Activated T-cell treated with anti-CD3 and anti-CD28 coated beads, Interleukin-2, amount 50 U/mL, for 48 hours (primary cell): Measurements from ENCODE around the gene DCAF5.

Source experiments
- DNase-seq, 2 experiments: peaks; one replicate each; pipeline ENCODE4 v3.0.0-alpha.2; 2020

DCAF5 gene

GRCh38 chr14:69139743-69140142 is 13.2 kb downstream of the DCAF5 start:
- no peak for DNase-seq

GRCh38 chr14:69137843-69138535 is 14.9 kb downstream of the DCAF5 start:
- peak in 1 of 2 experiments; percentile 33 for DNase-seq

GRCh38 chr14:69137416-69137815 is 15.5 kb downstream of the DCAF5 start:
- no peak for DNase-seq

GRCh38 chr14:69135133-69135532 is 17.8 kb downstream of the DCAF5 start:
- DNase-seq = no peak

- DNase-seq = peak in 1 of 2 experiments; percentile 26
Observed at GRCh38 chr14:69133206-69134125, 19.5 kb downstream of the DCAF5 start.

GRCh38 chr14:69132513-69133181 is 20.3 kb downstream of the DCAF5 start:
- no peak for DNase-seq

GRCh38 chr14:69131176-69131575 is 21.7 kb downstream of the DCAF5 start:
- DNase-seq = no peak

GRCh38 chr14:69129264-69129880 is 23.5 kb downstream of the DCAF5 start:
- peak; percentile 67 to 71 for DNase-seq

- DNase-seq = no peak
Observed at GRCh38 chr14:69118305-69118704, 34.6 kb downstream of the DCAF5 start.

- no peak for DNase-seq
Observed at GRCh38 chr14:69117020-69117767, 35.7 kb downstream of the DCAF5 start.

GRCh38 chr14:69115407-69116185 is 37.3 kb downstream of the DCAF5 start:
- no peak for DNase-seq

- no peak for DNase-seq
Observed at GRCh38 chr14:69114763-69115162, 38.2 kb downstream of the DCAF5 start.

- DNase-seq = no peak
Observed at GRCh38 chr14:69108358-69108757, 44.6 kb downstream of the DCAF5 start.

GRCh38 chr14:69107407-69108003 is 45.4 kb downstream of the DCAF5 start:
- DNase-seq = peak in 1 of 2 experiments; percentile 34

GRCh38 chr14:69106451-69106850 is 46.5 kb downstream of the DCAF5 start:
- no peak for DNase-seq

- DNase-seq = no peak
Observed at GRCh38 chr14:69105326-69105725, 47.6 kb downstream of the DCAF5 start.

GRCh38 chr14:69101331-69101826 is 51.5 kb downstream of the DCAF5 start:
- DNase-seq = no peak

GRCh38 chr14:69097974-69098373 is 54.9 kb downstream of the DCAF5 start:
- no peak for DNase-seq

- no peak for DNase-seq
Observed at GRCh38 chr14:69096781-69097475, 56.0 kb downstream of the DCAF5 start.

GRCh38 chr14:69096246-69096645 is 56.7 kb downstream of the DCAF5 start:
- DNase-seq = no peak
